HT-29 (cell line): ENCODE measurements around the gene PPP1R2B. TPM values are rescaled to one million over a fixed set of nuclear protein-coding genes. Genes with fewer than 3 reads are reported as not detected.
"Not testable (repeated sequence)": the region's sequence is repeated elsewhere in the genome, so short reads cannot be mapped to it uniquely, and the experiment has no call there.

Source experiments
- DNase-seq: peaks from one replicate; pipeline ENCODE4 v3.0.0-alpha.2; 2015; ENCODE audit warnings: low spot score
- total RNA-seq: library from RNA; depleted of rRNA; stranded (reverse); fragments of >200 nt; shearing (Covaris generic); gene quantifications from 2 replicates; pipeline ENCODE4 v1.2.3, GENCODE V29; 2014; rRNA removed

The PPP1R2B gene
- not detected in 2 replicates for total RNA-seq

DNA sequence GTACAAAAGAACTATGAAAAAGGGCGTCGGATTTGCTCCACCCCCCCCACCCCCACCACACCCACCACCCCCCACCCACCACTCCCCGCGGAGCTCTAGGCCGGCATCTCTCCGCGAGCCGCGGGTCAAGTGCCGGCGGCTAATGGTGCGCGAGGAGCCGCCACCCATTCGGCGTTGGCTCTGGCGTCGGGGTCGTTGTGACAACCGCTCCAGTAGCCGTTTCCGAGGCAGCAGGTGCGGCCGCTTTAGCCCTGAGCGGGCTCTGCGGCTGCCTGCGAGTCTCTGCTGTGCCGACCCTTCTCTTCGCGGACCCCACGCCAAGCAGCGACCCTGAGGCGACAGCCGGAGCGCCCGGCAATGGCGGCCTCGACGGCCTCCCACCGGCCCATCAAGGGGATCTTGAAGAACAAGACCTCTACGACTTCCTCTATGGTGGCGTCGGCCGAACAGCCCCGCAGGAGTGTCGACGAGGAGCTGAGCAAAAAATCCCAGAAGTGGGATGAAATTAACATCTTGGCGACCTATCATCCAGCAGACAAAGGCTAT lies at the start of gene PPP1R2B:
Gene PPP1R2B (plus strand): TSS at position 90 of the 546 bp plus-strand sequence. CDS start 268 bp downstream, at position 358.
- no peak for DNase-seq

DNA sequence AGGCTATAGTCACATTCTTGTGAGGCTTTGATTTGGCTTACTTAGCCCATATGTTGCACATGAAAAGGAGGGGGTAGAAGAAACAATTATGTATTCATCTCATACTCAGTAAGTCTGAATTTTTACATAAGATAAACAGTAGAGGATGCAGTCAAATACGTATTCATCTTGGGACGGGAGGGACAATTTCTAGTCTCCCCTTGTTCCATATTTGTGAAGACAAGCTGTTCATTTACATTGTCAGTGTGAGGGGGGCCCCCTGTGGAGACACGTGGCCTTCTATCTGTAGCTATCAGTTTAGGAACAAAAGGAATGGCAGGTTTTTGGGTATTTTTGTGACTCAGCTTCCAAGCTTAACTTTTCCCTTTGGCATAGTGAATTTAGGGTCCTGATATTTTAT lies 49.2 kb upstream of the PPP1R2B start:
- no peak for DNase-seq

DNA sequence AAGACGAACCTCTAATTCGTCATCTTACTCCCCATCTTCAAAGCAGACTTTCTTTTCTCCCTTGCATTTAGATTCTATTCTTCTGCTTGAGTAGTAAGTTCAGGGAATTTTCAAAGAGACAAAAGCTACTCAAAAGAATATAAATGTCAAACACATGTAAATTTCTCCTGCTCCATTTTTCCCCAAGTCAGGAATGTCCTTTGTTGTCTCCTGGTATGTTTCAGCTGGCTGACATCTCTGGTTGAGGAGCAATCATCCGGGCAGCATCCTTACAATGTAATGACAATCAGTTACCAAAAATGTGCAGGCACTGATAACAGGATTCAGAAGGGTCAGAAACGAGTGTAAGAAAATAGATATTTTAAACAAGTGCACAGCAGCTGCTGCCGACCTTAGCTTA lies 47.6 kb upstream of the PPP1R2B start:
- DNase-seq = no peak

DNA sequence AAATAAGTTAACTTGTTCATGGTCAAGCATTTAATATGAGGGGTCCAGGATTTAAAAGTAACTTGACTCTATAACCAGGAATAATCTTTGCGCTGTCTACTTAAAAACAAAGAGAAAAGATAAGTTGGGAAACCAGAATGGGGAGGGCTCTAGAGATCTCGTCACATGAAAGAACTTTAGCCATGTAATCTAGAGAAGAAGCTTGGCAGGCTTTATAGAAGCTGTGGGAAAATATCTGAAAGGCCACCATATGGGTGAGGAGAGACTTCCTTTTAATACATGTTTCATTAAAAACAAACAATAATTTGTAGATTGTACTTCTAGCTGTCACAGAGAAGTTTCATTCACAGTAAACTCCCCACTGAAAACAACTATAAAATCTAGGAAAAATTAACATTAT lies 46.7 kb upstream of the PPP1R2B start:
- no peak for DNase-seq

DNA sequence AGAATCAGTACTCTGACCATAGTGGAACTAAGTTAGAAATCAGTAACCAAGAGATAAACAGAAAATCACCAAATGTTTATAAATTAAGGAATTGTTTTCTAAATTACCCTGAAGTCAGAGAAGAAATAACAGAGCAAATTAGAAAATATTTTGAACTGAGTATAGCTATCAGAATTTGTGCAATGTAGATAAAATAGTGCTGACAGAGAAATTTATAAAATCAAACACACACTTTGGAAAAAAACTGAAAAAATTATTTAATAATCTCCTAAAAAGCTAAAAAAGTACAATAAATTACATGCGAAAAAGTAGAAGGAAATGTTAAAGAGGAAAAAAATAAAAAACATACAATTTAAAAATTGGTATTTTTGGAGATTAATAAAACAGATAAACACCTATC lies 37.1 kb upstream of the PPP1R2B start:
- no peak for DNase-seq

DNA sequence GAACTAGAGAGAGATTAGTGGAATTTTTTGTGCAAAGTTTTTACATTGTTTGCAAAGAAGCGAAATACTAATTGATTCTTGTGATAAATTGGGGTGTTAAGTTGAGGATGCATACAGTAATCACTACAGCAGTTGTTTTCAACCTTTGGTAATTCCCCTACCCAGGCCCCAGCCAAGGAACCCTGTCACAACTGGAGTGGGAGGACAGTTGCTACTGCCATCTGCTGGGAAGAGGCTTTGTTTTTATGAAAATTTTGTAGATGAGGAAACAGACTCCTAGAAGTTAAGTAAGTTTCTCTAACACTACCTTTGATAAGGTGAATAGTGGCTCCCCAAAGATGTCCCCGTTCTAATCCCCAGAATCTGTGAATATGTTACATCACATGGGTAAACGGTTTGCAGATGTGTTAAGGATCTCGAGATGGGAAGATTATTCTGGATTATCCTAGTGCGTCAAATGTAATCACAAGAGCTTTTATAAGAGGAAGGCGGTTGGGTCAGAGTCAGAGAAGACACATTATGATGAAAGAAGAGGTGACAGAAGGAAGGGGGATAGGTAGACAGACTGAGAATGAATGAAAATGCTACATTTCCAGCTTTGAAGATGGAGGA lies 34.0 kb upstream of the PPP1R2B start:
- peak; percentile 43 for DNase-seq

DNA sequence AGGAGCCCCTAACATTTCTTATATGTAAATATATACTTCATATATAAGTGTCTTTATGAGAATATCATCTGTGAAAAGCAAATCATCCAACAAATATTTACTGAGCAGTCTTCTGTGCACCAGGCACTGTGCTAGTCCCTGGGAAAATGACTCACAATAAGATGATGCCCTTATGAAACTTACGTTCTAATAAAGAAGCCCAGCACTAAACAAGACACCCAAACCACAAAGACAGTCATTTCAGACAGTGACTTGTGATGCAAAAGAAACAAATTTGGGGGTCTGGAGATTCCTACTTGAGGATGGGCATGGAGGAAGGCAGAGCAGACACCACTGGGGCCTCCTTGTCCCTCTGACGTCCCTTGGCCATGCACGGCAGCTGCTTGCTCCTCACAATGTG lies 30.6 kb upstream of the PPP1R2B start:
- no peak for DNase-seq

DNA sequence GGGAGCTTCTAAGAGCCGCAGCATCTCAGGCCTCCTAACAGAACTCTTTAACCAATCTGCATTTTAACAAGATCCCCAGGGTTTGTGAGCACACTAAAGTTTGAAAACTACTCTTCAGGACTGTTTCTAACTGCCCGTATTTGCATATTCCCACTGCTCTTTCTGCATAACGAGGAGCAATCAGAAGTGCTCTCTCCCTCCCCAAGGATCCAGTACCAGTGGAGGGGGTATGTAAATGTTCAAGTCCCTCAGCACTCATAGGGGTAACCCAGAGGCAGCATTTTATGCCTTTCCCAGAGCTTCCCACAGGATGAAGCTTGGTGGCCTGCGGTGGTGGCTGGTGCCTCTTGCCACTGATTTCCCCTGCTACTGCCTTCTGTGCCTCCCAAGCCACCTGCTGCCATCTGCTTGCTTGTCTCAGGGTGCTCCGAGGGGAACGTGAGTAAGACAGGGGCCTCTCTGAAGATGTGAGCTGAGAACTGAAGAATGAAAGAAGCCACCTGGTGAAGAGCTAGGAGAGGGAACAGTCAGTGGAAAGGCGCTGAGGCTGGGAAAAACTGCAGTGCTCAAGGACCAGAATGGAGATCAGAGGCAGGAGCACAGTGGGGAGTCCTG lies 30.0 kb upstream of the PPP1R2B start:
- no peak for DNase-seq

DNA sequence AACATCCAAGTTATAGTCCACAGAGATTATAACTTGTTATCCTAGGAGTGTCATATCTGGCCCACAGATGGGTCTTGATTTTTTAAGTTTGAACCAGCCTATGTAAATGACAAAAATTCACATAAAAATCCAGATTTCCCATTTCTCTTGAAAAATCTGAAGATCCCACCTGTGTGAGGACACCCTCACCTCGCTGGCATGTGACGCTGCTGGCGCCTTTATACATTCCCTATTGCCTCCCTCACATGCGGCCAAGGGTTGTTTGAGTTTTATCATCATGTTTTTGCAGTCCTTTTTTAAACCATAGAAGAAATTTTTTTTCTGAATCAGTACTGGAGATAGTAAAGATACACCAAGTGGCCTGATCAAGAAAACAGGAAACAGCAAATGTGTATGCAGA lies 25.9 kb upstream of the PPP1R2B start:
- no peak for DNase-seq

DNA sequence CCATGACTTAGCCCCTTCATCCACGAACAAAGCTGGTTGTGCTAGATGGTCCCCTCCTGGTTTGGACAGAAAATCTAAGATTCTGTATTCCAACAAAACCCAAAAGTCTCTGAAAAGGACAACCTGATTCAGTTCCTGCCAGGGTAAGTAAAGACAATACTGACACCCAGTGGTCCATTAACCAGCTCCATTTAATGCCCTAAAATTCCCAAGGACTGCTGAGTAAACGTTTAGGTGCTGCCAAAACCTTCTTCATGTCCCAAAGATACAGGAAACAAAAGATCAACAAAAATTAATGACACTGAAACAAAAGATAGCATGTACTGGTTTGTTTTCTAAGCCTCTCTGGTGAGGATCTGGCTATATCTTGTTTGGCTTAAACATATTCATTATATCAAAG lies 25.3 kb upstream of the PPP1R2B start:
- peak; percentile 30 for DNase-seq

DNA sequence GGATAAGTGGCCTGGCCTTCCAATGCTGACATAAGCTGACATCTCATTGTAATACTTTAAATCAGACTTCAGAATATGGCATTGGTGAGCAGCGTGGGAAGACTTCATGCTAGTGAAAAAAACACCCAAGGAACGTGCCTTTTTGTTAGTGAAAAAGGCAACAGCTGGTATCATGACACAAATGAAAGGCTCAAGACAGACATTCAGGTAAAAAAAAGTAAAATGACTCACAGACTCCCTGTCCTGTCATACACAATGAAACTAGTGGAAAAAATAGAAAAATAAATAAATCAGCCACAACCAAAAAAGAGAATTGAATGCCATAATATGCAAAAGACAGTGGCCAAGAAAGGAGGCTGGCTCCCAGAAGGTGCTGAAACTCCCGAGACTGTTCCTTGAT lies 24.4 kb upstream of the PPP1R2B start:
- no peak for DNase-seq

DNA sequence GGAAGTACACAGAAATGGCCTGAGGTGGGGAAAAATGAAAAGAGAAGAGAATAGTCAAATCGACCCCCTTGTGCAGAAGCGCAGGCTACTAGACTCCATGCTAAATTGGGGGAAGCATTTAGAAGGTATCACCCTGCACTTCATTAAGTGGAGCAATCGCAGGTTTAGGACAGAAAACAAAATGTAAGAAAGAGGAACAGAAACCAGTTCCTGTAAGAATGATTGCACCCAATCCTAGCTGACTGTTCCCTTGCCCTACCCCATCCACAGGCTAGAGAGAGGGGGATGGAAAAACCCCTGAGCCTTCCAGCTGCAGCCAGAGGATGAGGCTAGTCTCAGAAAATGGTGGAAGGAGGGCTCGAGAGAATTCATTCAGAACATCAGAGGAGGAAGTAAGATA lies 23.9 kb upstream of the PPP1R2B start:
- no peak for DNase-seq

DNA sequence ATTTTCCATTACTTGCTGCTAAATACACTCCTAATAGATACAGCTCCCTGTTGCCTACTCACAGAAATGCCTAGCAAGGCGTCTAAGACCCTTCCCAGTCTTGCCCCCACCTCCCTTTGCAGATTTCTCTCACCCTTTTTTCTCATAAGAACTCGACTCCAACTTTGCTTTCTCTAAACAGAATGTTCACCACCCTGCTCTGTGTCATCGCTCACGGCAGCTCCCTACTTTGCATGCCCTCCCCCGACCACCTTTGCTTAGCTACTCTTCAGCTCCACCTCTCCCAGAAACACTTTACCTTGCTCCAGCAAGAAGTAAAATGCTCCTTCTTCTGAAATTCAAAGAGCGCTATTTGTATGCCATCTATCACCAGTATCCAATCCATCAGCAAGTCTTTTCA lies 15.2 kb upstream of the PPP1R2B start:
- no peak for DNase-seq

DNA sequence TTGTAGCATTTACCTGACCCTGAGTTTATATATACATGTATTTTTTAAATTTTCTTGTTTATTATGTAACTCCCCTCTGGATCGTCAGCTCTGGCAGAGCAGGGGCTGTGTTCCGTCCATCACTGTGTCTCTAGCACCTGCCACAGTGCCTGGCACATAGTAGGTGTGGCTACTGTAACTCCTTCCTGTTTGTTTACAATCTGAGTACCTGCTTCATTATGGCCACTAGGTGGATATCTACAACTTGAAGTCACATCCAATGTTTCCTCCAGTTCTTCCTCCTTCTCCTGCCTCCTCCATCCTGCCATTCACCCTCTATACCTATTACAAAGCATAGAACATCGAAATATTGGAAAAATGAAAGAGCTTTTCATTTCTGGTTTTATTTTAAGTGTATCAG lies 14.2 kb upstream of the PPP1R2B start:
- DNase-seq = peak; percentile 19

DNA sequence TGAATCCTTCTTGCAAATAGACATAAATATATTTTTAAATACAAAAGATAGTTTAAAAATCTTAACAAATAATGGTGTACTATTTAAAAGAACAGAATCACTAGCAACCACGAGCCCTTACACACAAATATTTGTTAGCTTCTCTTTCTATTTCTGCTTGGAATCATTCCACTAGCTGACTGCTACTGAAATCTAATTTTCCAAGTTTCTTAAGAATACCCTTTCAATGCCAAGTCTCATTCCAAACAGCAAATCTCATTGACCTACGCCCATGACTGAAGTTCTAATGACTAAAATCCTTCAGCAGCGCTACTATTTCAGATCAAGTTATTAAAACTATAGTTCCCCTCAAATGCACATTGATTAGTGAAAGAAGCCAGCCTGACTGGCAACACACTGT lies 13.2 kb upstream of the PPP1R2B start:
- DNase-seq = no peak

DNA sequence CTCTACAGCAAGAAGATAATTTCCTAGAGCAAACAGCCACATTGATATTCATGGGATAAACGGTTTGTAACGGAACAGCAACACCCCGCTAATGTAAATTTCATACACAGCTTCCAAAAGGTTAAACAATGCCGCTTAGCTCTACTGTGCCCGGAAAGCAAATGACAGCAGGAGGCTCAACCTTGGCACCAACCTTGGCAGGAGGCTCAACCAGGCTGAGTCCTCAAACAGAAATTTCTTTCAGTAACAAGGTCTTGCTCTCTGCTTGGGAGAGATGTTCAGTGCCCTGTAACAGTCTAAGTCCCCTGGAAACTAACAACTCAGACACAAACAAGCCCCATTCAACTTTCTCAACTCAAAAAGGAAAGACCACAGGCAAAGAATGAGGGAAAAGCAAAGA lies 11.1 kb upstream of the PPP1R2B start:
- DNase-seq = no peak

DNA sequence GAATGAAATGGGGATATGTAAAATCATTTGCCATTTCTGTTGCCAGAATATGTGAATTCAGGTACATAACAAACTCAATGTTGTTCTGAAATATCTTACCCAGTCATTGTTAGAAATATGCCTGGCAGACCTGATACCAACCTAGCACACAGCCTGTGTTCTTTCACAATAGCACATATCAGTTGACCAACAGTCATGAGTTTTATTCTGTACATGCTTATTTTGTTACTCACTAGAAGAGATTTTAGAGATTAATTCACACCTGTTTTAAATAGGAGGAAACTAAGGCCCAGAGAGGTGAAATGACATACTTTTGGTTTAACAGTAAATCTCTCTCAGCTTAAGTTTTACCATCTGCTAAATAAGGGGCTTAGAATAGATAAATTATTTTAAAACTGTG lies 8.4 kb upstream of the PPP1R2B start:
- no peak for DNase-seq

DNA sequence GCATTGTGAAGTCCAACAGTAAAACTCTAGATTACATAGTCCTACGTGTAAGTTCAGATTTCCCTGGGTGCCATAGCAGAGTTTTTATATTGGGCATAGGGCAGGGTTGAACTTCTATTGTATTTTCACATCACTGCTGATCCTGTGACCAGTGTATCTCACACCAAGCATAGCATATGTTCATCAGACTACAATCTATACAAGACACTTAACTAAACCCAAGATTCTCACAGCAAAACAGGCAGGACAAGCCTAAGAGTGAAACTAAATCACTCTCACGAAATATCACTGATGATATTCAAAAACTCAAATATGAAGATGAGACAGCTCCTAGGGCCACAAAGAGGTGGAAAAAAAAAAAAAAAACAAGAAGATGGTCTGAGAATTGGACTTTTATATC lies 3.2 kb upstream of the PPP1R2B start:
- DNase-seq = no peak

DNA sequence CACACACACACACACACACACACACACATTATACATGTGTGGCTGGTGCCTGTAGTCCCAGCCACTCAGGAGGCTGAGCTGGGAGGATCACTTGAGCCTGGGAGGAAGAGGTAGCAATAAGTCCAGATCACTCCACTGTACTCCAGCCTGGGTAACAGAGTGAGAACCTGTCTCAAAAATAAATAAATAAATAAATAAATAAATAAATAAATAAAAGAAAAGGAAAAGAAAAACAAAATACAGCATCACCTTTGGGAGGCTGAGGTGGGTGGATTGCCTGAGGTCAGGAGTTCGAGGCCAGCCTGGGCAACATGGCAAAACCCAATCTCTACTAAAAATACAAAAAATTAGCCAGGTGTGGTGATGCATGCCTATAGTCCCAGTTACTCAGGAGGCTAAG lies 1.6 kb upstream of the PPP1R2B start:
- not testable (repeated sequence) for DNase-seq

DNA sequence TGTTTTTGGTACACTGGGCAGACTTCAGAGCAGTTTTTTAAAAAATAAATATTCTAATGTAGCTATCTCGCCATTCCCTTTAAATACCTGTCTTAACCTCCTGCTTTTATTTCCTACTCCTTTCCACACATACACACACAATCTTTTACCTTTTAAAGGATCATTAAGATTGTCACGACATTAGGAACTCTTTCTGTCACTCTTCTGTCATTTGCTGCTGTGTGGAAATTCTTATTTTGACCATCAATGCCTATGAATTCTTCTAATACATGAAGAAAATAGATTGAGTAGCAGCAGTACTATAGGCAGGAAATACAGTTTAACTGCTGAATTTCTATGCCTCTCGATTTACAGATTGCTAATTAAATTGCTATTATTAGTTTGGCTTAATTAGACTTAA lies 1.8 kb downstream of the PPP1R2B start:
- no peak for DNase-seq

DNA sequence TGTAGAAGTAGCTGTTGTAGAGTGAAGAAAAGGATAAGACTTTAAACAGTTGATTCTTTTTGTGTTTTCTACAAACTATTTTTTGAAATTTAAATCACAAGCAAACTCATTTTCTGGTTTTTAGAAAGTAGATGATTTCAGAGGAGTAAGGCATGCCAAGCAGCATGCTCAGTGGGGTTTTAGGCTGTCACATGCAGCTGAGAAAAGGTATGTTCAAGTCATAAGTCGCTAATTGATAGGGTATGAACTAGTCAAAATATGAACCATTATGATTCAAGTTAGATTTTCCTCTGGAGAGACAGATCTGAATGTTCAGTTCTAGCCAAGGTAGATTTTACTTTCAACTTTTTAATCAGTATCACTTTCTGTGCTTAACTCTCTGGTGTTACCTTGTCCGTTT lies 3.0 kb downstream of the PPP1R2B start:
- not testable (repeated sequence) for DNase-seq

DNA sequence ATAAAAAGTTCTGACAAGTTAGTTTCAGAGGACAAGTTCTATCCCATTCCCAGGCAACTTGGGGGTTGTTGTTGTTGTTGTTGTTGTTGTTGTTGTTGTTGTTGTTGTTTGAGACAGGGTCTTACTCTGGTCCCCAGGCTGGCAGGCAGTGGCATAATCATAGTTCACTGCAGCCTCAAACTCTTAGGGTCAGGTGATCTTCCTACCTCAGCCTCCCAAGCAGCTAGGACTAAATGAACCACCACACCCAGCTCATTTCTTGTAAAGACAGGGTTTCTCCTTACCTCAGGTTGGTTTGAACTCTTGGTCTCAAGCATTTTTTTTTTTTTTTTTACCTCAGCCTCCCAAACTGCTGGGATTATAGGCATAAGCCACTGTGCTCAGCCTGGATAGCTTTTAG lies 15.3 kb downstream of the PPP1R2B start:
- DNase-seq = no peak

DNA sequence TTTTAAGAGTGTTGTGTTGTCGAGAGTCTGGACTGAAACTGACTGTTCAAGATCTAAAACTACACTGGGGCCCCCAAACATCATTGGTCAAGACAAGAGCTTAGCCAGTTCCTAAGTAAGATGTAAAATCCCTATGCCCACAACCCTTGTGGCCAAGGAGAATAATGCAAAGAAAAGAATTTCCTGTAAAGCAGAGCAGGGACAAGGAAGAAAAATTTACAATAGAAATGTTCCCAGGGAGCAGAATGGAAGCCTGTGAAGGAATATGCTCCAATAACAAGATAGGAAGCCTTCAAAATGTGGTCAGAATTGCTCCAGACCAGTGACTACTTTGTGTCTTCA lies 20.4 kb downstream of the PPP1R2B start:
- no peak for DNase-seq

DNA sequence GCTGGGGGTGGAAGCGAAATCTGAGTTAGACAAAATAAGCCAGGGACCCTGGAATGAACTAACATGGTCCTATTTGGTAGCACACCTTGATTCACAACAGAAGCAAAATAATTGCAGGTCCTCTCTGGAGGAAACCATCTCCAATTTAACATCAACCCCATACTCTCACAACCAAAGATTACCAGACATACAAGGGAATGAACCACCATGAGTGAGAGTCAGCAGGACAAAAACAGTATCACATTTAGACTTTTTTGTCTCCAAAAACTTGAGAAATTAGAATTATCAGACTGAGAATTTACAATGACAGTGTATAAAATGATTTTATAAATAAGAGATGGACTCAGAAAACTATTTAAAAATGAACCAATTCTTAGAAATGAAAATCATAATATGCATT lies 21.1 kb downstream of the PPP1R2B start:
- no peak for DNase-seq
